Loucy (cell line): ENCODE results near the gene USP51.

Source experiments
- CTCF ChIP-seq: fragments of 200-600 bp; sonication (generic); conservative IDR thresholded peaks from 2 replicates; pipeline ENCODE4 v1.5.1; 2014; ENCODE audit warnings: mild to moderate bottlenecking, antibody characterized with exemption, low read length
- EZH2phosphoT487 ChIP-seq: fragments of 200-600 bp; IDR thresholded peaks from 2 replicates; pipeline ENCODE4 v1.6.1; 2018; ENCODE audit warnings: antibody characterized with exemption, mild to moderate bottlenecking, moderate library complexity, borderline replicate concordance

DNA sequence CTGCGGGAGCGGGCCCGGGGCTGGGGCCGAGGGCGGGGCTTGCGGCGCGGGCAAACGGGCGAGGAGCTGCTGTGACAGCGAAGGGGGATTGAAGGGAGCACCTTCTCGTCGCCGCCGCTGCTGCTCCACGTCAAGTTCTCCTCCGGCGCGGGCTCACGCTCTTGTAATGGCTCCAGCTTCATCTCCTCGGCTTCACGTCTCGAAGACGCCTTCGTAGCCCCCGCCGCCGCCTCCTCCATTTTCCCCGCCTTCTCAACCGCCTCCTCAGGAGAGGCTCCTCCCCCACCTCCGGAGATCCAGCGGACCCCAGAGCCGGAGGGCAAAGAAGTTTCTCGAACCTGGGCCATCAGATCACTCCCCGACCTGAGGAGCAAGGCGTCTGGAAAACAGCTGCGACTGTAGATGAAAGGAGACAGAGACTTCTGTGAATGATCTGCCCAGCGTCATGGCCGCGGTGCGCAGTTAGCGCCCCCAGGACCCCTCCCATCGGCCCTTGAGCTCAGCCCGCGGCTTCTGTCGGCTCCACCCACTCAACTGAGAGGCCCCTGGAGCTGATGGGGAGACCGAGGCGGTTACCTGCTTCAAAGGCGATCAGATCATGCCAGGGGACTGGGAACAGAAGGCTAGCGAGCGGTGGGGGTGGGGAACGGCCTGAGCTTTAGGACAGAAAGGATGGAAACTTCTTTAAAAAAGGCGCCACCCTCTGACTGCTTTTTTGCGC lies 895 bp downstream of the USP51 start:
- TF ChIP-seq CTCF: no peak
- no peak for TF ChIP-seq EZH2phosphoT487
